KMS-11 (cell line): ENCODE measurements around the gene POU3F3.

ENCODE experiments used
- H2AFZ ChIP-seq: fragments of 200-600 bp; sonication (generic); 2 replicates; pipeline ENCODE4 v1.6.1; 2016; ENCODE audit warnings: antibody characterized with exemption, mixed run types, low read depth
- H3K27ac ChIP-seq: fragments of 200-600 bp; sonication (generic); 2 replicates; pipeline ENCODE4 v1.6.1; 2016; ENCODE audit warnings: mild to moderate bottlenecking, mixed run types
- H3K27me3 ChIP-seq: fragments of 200-600 bp; sonication (generic); 2 replicates; pipeline ENCODE4 v1.6.1; 2017; ENCODE audit warnings: mild to moderate bottlenecking, low read depth, mixed run types, moderate library complexity; ENCODE audit not compliant: insufficient read depth
- H3K36me3 ChIP-seq: fragments of 200-600 bp; sonication (generic); 2 replicates; pipeline ENCODE4 v1.6.1; 2017; ENCODE audit warnings: mild to moderate bottlenecking, mixed run types; ENCODE audit not compliant: insufficient read depth
- H3K4me1 ChIP-seq: fragments of 200-600 bp; sonication (generic); 2 replicates; pipeline ENCODE4 v1.6.1; 2016; ENCODE audit warnings: mild to moderate bottlenecking, low read depth, mixed run types; ENCODE audit not compliant: poor library complexity, severe bottlenecking
- H3K4me2 ChIP-seq: fragments of 200-600 bp; sonication (generic); 2 replicates; pipeline ENCODE4 v1.7.0; 2016; ENCODE audit warnings: mild to moderate bottlenecking, mixed run types
- H3K4me3 ChIP-seq: fragments of 200-600 bp; sonication (generic); IDR thresholded peaks from 2 replicates; pipeline ENCODE4 v1.6.1; 2017; ENCODE audit warnings: low read depth, low read length, mixed read lengths; ENCODE audit not compliant: insufficient read depth
- H3K79me2 ChIP-seq: fragments of 200-600 bp; sonication (generic); 2 replicates; pipeline ENCODE4 v1.6.1; 2016; ENCODE audit warnings: low read depth, mixed run types; ENCODE audit not compliant: insufficient read depth
- H3K9ac ChIP-seq: fragments of 200-600 bp; sonication (generic); 2 replicates; pipeline ENCODE4 v1.6.1; 2016; ENCODE audit warnings: mild to moderate bottlenecking, mixed run types
- H4K20me1 ChIP-seq: fragments of 200-600 bp; sonication (generic); 2 replicates; pipeline ENCODE4 v1.6.1; 2016; ENCODE audit warnings: mild to moderate bottlenecking, mixed run types; ENCODE audit not compliant: insufficient read depth
- CTCF ChIP-seq: fragments of 200-600 bp; sonication (generic); conservative IDR thresholded peaks from 2 replicates; pipeline ENCODE4 v1.6.1; 2017; ENCODE audit warnings: low read depth, mild to moderate bottlenecking, antibody characterized with exemption, low read length, moderate library complexity, mixed read lengths

The POU3F3 gene

GRCh38 chr2:104831742-104832141 lies 22.2 kb upstream of the POU3F3 start:
- H3K36me3 ChIP-seq: no peaks in the 10 kb centered on the region
- no peak overlapping the region for H3K9ac ChIP-seq
- no peak for TF ChIP-seq CTCF
- no peaks in the 10 kb centered on the region for H3K79me2 ChIP-seq
- no peaks in the 10 kb centered on the region for H4K20me1 ChIP-seq
- H3K4me1 ChIP-seq: no peaks in the 10 kb centered on the region
- H3K27ac ChIP-seq: no peak overlapping the region
- H3K27me3 ChIP-seq: no peaks in the 10 kb centered on the region
- H2AFZ ChIP-seq: no peak overlapping the region
- no peak overlapping the region for H3K4me2 ChIP-seq
- no peak overlapping the region for H3K4me3 ChIP-seq

- Histone ChIP-seq H3K4me3 (no peak overlapping the region), H3K4me1 (no peaks in the 10 kb centered on the region), H3K36me3 (no peaks in the 10 kb centered on the region), H3K4me2 (no peak overlapping the region), H4K20me1 (no peaks in the 10 kb centered on the region), H3K27me3 (no peaks in the 10 kb centered on the region), H2AFZ (no peak overlapping the region), H3K79me2 (no peaks in the 10 kb centered on the region), H3K9ac (no peak overlapping the region), H3K27ac (no peak overlapping the region)
- no peak for TF ChIP-seq CTCF
Observed at GRCh38 chr2:104834431-104835153, 19.3 kb upstream of the POU3F3 start.

- Histone ChIP-seq H3K79me2 (no peaks in the 10 kb centered on the region), H3K27me3 (no peaks in the 10 kb centered on the region), H2AFZ (no peak overlapping the region), H3K4me2 (no peak overlapping the region), H4K20me1 (no peaks in the 10 kb centered on the region), H3K9ac (no peak overlapping the region), H3K4me1 (no peaks in the 10 kb centered on the region), H3K4me3 (no peak overlapping the region), H3K27ac (no peak overlapping the region), H3K36me3 (no peaks in the 10 kb centered on the region)
- TF ChIP-seq CTCF: no peak
Observed at GRCh38 chr2:104836265-104836664, 17.6 kb upstream of the POU3F3 start.

GRCh38 chr2:104836841-104837240 lies 17.1 kb upstream of the POU3F3 start:
- Histone ChIP-seq H3K27me3 (no peaks in the 10 kb centered on the region), H3K4me1 (no peaks in the 10 kb centered on the region), H3K4me2 (no peak overlapping the region), H3K79me2 (no peaks in the 10 kb centered on the region), H4K20me1 (no peaks in the 10 kb centered on the region), H2AFZ (no peak overlapping the region), H3K9ac (no peak overlapping the region), H3K27ac (no peak overlapping the region), H3K36me3 (no peaks in the 10 kb centered on the region), H3K4me3 (no peak overlapping the region)
- TF ChIP-seq CTCF: no peak
